H7 (cell line): ENCODE data around the gene TAX1BP1. TPM values are rescaled to one million over a fixed set of nuclear protein-coding genes. Genes with fewer than 3 reads are reported as not detected.

Experiments
- DNase-seq: peaks from one replicate; pipeline ENCODE4 v3.0.0; 2012
- H3K27me3 ChIP-seq: 2 replicates; pipeline ENCODE4 v1.6.0; 2011; ENCODE audit warnings: mild to moderate bottlenecking, low read length; ENCODE audit not compliant: control insufficient read depth, insufficient read depth
- H3K36me3 ChIP-seq: replicated peaks from 2 replicates; pipeline ENCODE4 v1.5.1; 2011; ENCODE audit warnings: low read length; ENCODE audit not compliant: control insufficient read depth, insufficient read depth
- H3K4me3 ChIP-seq: 2 replicates; pipeline ENCODE4 v1.5.1; 2011; ENCODE audit warnings: low read depth, mild to moderate bottlenecking, control low read depth, low read length, moderate library complexity; ENCODE audit not compliant: insufficient read depth
- total RNA-seq: library from RNA; depleted of rRNA; stranded (reverse); fragments of >200 nt; shearing (Covaris generic); gene quantifications from 2 replicates; pipeline ENCODE4 v1.2.3, GENCODE V29; 2014; rRNA removed

Gene TAX1BP1
- total RNA-seq, result 51.6 and 62.2 TPM in 2 replicates

DNA sequence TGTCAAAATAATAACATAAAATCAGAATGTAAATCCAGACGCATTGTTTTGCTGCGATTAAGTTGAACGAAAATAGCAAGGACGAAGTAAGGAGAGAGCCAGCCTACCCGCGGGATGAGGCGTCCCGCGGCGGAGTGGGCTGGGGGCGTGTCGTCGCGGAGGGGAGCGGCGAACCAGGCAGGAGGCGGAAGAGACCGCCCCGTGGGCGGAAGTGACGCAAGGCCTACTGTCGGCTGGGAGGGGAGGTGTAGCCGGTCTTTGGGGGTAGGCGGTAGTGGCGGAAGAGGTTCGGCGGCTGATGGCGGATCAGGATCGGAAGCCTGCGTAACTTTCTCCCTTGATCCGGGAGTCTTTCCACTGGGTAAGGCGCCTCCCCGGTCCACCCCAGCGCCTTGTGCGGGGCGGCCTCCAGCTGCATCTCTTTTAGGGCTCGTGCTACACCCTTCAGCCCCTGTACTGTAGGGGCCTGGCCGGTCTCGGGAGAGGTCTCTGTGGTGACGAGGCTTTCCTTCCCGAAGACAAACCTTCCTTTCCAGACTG lies at the start of gene TAX1BP1:
TAX1BP1 (plus strand) TSS at position 254 of the 540 bp plus-strand sequence. CDS start 8,363 bp downstream, outside the sequence.
- peak within 1 kb of the TSS; percentile 92 for H3K4me3 ChIP-seq
- no peaks in the 10 kb centered on the region for H3K36me3 ChIP-seq
- DNase-seq, result peak; percentile 95
- no peaks in the 10 kb centered on the region for H3K27me3 ChIP-seq

DNA sequence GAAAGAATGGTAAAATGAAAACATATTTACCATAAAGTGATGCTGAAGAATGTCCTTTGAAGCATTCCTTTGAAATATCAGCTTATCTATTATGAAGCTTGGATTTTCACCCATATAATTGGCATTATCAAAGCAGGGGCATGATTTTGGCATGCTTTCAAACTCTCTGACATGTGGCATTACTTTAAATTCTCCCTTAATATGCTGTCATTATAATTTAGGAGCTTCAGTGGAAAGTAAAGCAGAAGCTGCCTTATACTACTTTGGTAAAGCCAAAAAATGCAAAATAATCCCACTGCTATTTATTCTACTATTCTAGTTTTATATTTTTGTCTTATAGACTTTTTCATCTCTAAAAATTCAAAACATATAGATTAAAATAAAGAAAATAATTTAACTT lies 49.3 kb upstream of the TAX1BP1 start:
- no peak for DNase-seq
- H3K27me3 ChIP-seq, result no peaks in the 10 kb centered on the region
- no peaks in the 10 kb centered on the region for H3K36me3 ChIP-seq
- no peak overlapping the region for H3K4me3 ChIP-seq

DNA sequence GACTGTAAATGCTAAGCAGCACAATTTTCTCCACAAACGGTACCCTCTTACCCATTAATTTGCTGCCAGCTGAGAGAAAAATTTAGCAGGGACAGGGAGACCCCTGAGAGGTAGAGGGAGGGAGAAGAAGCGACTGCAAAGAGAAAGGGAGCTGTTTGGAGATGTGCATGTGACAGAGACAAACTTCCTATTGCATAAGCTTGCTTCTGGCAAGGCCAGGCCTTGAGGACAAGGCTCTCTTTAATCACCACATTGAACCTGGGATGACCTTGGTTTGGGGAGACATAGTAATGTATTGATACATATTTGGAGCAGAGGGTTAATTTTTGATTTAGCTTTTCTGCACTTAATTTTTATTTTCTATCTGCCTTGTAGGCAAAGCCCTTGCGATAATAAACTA lies 46.2 kb upstream of the TAX1BP1 start:
- Histone ChIP-seq H3K27me3 (no peaks in the 10 kb centered on the region), H3K36me3 (no peaks in the 10 kb centered on the region), H3K4me3 (no peak overlapping the region)
- peak; percentile 21 for DNase-seq

DNA sequence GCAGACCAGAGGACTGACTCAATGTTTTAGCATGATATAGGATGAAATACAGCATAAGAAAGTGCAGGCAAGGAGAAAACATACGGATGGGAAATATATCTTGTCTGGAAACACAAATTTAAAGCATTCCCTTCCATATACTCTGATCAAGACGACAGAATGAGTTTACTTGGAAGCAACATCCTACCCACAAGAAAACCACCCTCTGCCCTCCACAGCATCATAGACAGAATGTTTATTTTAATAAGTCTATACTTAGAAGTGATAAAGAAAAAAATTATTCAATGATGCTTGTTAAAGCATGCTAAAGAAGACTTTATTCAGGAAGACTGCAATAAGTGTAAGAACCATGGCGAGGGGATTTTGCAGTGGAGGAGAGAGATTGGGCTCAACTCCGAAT lies 44.9 kb upstream of the TAX1BP1 start:
- Histone ChIP-seq H3K4me3 (no peak overlapping the region), H3K27me3 (no peaks in the 10 kb centered on the region), H3K36me3 (no peaks in the 10 kb centered on the region)
- DNase-seq, result no peak

DNA sequence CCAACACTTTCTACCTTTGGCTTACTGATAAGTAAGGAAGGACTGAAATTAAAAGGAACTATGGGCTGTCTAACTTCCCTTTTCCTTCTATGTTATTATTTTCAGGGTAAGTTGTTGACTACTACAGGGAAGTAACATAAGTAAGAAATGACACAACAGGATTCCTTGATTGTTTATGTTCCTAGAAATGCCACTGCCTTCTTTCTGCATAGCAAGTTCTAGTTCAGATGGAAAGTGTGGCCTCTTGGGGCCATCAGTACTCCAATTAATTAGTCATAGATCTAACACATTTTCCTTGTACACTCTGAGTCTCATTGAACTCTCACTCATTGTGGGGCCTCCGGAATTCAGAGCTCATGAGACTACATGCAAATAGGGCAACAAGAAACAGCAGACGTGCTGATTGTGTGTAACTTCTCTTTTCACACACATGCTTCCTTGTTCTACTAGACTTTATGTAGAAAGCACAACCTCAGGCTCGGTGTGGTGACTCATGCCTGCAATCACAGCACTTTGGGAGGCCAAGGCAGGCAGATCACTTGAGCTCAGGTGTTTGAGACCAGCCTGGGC lies 42.0 kb upstream of the TAX1BP1 start:
- DNase-seq, result no peak
- H3K4me3 ChIP-seq, result no peak overlapping the region
- no peaks in the 10 kb centered on the region for H3K27me3 ChIP-seq
- no peaks in the 10 kb centered on the region for H3K36me3 ChIP-seq

DNA sequence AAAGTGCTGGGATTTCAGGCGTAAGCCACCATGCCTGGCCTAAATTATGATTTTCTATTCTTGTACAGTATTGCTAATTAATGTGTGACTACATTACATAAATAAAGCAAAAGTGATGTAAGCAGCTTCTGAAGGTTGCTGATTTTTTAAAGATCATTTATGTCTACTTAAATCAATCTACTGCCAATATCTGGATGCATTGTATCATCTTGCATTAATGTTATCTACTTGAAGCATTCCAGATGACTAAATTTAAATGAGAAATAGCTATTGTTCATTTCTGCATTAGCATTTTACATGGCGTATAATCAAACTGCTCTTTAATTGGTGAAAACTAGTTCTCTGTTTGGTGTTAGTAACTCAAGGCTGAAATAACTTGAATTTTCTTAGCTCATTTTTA lies 40.2 kb upstream of the TAX1BP1 start:
- no peak for DNase-seq
- no peak overlapping the region for H3K4me3 ChIP-seq
- no peaks in the 10 kb centered on the region for H3K27me3 ChIP-seq
- no peaks in the 10 kb centered on the region for H3K36me3 ChIP-seq

DNA sequence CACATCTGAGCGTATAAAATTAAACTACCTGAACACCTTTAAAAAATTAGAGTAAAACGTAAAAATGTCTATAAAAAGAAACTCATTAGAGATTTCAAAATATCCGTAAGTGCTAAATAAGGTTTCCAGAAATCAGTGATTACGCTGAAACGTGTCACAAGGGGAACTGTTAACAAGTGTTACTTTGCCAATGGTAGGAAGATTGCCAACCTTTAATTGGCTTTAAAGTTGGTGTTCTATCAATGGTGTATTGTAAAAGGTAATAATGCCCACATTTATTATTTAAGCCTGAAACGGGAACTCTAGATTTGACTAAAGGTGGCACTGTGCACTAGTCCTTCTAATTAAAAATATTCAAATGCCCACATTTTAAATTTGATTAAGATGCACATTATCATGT lies 39.5 kb upstream of the TAX1BP1 start:
- DNase-seq, result no peak
- Histone ChIP-seq H3K27me3 (no peaks in the 10 kb centered on the region), H3K36me3 (no peaks in the 10 kb centered on the region), H3K4me3 (no peak overlapping the region)

DNA sequence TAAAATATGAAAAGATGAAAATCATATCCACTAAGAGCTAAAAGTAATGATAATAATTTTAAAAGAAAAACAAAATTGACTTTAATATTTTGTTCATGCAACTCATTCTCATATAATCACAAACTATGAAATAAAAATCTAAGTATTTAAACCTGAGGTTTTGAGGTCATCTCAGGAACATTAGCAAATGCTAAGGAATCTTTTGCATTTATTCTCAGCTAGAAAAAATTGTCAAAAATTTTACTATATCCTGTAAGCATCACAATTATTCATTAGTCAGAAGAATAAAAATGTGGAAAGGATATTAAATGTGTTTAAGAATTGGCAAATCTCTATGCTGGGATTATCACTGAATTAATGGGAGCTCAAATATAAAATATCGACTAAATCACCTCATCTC lies 36.8 kb upstream of the TAX1BP1 start:
- Histone ChIP-seq H3K4me3 (no peak overlapping the region), H3K36me3 (no peaks in the 10 kb centered on the region), H3K27me3 (no peaks in the 10 kb centered on the region)
- DNase-seq, result no peak

DNA sequence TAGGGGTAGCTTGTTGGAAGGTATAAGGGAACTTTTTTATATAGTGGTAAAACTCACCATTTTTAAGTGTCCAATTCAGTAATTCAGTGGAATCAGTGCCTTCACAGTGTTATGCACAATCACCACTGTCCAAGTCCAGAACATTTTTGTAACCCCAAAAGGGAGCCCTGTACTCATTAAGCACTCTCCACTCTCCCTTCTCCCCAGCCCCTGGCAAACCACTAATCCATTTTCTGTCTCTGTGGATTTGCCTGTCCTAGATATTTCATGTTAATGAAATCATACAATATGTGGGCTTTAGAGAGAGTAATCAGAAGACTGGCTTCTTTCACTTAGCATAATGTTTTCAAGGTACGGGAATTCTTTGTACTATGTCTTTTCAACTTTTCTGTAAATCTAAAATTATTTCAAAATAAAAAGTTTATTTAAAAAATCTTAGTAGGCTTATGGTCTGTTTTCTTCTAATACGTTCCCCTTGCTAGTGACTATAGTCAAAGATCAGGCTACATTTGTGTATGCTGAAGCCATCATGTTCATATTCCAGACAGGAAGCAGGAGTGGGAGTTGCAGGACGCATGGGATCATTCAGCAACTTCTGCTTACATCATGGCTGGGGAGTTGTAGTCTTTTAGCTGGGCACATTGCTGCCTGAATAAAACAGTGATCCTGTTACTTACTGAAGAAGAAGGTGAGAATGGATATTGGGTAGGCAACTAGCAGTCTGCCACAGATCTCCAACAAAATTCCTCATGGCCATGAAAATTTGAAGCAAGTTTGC lies 35.4 kb upstream of the TAX1BP1 start:
- DNase-seq, result no peak
- no peaks in the 10 kb centered on the region for H3K27me3 ChIP-seq
- H3K4me3 ChIP-seq, result no peak overlapping the region
- no peaks in the 10 kb centered on the region for H3K36me3 ChIP-seq

DNA sequence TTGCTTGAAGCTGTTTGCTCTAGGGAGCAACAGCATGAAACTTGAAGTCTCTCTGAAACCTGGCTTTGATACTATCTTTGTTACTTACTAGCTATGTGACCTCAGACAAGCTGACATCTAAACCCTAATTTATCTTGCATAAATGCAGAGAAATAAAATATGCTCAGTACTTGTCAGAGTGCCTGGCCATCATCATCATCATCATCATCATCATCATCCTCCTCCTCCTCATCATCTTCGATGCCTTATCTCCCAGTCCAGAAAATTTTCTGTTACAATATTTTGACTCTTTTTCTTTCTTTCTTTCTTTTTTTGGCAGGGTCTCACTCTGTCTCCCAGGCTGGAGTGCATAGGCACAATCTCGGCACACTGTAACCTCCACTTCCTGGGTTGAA lies 34.8 kb upstream of the TAX1BP1 start:
- Histone ChIP-seq H3K4me3 (no peak overlapping the region), H3K27me3 (no peaks in the 10 kb centered on the region), H3K36me3 (no peaks in the 10 kb centered on the region)
- no peak for DNase-seq

DNA sequence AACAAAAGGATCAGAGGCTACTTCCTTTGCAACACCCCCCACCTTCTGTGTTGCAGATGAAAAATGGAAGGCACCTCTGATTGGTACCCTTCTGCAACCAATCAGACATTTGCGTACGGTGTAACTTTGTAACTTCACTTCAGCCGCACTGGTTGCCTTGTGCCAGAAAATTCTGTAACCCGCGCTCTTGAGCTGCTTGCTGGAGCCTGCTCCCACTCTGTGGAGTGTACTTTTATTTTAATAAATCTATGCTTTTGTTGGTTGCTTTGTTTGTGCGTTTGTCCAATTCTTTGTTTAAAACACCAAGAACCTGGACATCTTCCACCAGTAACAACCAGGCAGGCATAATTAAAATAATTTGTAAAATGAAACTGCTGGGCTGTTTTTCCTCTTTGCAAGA lies 31.5 kb upstream of the TAX1BP1 start:
- DNase-seq, result no peak
- Histone ChIP-seq H3K27me3 (no peaks in the 10 kb centered on the region), H3K4me3 (no peak overlapping the region), H3K36me3 (no peaks in the 10 kb centered on the region)

DNA sequence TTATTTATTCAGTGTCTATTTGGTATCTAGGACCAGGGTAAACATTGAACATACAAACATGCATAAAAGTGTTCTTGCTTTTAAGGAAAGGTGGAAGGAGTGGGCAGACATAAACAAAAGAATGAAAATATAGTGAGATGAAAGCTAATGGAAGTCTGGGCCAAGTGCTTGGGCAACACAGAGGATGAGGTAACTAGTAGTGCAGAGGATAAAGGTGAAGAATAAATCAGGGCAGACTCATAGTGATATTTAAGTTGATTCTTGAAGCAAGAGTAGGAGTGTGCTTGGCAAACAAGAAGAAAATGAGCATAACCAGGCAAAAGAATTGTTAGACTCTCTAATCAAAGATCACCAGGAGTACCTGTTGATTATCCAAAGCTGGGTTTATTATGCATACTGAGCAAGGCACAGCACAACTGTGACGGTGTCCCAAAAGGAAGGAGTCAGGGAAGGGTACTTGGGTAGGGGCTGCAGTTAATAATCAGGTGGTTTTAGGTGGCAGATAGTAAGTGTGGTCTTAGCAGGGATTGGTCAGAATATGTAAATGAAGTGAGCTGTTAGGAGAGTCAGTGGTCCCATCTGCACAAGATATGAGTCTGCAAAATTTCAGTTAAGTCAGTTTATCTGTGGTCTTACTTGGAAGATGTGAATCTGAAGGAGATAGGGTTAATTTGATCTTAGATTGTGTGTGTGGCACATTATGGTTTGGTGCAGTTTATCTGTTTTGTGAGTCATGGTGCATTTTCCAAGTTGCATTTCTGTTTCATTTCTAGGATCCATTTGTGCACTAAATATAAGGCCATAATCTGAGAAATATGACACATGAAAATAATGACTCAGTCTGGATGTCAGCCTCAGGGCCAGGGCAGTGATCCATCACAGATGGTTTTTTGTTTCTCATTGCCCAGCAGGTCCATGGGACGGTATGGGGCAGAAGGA lies 30.6 kb upstream of the TAX1BP1 start:
- no peak overlapping the region for H3K4me3 ChIP-seq
- DNase-seq, result no peak
- no peaks in the 10 kb centered on the region for H3K27me3 ChIP-seq

DNA sequence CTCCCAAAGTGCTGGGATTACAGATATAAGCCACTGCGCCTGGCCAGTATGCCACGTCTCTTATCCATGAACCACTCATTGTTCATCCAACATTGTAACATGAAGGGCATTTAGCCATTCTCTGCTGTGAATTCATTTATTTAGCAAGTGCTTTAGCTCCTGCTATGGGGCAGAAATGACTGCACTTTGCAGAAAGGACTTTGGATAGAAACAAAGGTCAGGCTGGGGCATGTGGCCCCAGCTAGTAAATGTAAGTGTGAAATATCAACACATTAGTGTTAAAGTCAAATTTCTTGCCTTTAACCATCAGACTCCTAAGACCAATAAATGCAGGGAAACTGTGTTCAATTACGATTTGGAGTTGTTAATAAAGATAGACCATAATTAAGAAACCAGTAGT lies 27.7 kb upstream of the TAX1BP1 start:
- Histone ChIP-seq H3K27me3 (no peaks in the 10 kb centered on the region), H3K36me3 (no peaks in the 10 kb centered on the region), H3K4me3 (no peak overlapping the region)
- DNase-seq, result no peak

More for the DNA sequence above, 30.6 kb upstream of the TAX1BP1 start:
- no peaks in the 10 kb centered on the region for H3K36me3 ChIP-seq

DNA sequence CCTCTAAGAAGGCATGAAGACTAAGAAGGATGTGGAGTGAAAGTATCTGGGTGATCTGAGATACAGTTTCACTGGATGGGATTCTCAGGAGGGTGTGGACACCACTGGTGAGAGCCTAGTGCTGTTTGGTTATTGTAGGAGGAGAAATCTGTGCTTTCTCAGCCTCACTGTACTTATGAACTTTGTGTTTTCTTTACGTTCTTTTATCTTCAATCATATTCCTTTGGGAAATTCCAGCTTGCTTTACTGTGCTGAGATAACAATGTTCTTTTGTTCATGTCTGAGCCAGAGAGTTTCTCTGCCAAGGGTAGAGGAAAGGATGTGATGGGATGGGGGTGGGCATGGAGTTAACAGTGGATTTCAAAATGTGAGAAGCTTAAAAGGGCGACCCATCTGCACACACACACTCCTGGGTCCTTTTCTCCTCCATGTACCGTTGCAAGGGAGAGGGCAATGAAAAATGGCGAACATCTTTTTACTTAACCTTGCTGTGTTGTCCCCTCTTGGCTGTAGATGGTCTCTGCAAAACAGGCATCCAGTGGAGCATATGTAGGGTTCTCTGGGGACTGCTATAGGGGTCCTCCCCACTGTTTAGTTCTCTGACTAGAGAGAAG lies 25.0 kb upstream of the TAX1BP1 start:
- no peak for DNase-seq

More for the DNA sequence above, 25.0 kb upstream of the TAX1BP1 start:
- H3K4me3 ChIP-seq, result no peak overlapping the region
- H3K36me3 ChIP-seq, result no peaks in the 10 kb centered on the region
- no peaks in the 10 kb centered on the region for H3K27me3 ChIP-seq
